RWPE2 (cell line): Measurements from ENCODE around the gene CHPF2.

ENCODE experiments used
- ATAC-seq: fragments of 200-7000 bp; cut with Tn5 transposase; 3 replicates; pipeline ENCODE4 v1.9.1; 2021; ENCODE audit warnings: low read depth
- DNase-seq: peaks from one replicate; pipeline ENCODE4 v3.0.0-alpha.2; 2020; ENCODE audit warnings: low spot score
- H3K27ac ChIP-seq: fragments of 450-650 bp; 2 replicates; pipeline ENCODE4 v1.5.1; 2017; ENCODE audit warnings: mild to moderate bottlenecking; ENCODE audit not compliant: poor library complexity, severe bottlenecking
- H3K27me3 ChIP-seq: fragments of 250-450 bp; sonication (Bioruptor Pico); 2 replicates; pipeline ENCODE4 v1.5.1; 2021; ENCODE audit warnings: mild to moderate bottlenecking, moderate library complexity; ENCODE audit not compliant: insufficient read depth, poor library complexity, severe bottlenecking
- H3K36me3 ChIP-seq: fragments of 250-450 bp; sonication (Bioruptor Pico); 2 replicates; pipeline ENCODE4 v1.5.1; 2020; ENCODE audit warnings: low read depth, mild to moderate bottlenecking, moderate library complexity
- H3K4me1 ChIP-seq: fragments of 250-450 bp; sonication (Bioruptor Pico); 2 replicates; pipeline ENCODE4 v1.5.1; 2021; ENCODE audit warnings: mild to moderate bottlenecking, moderate library complexity; ENCODE audit not compliant: insufficient read depth, poor library complexity, severe bottlenecking
- H3K4me3 ChIP-seq: fragments of 250-450 bp; sonication (Bioruptor Pico); 2 replicates; pipeline ENCODE4 v1.5.1; 2021; ENCODE audit warnings: mild to moderate bottlenecking, moderate library complexity; ENCODE audit not compliant: severe bottlenecking
- H3K9me3 ChIP-seq: fragments of 250-450 bp; sonication (Bioruptor Pico); 2 replicates; pipeline ENCODE4 v1.5.1; 2021; ENCODE audit warnings: mild to moderate bottlenecking, moderate library complexity; ENCODE audit not compliant: severe bottlenecking
- TF ChIP-seq, protein P1 (sequence below): fragments of 450-650 bp; IDR thresholded peaks from one replicate; pipeline ENCODE4 v1.5.1; 2017; ENCODE audit warnings: mild to moderate bottlenecking, moderate library complexity; ENCODE audit not compliant: poor library complexity, severe bottlenecking

The CHPF2 gene

DNA sequence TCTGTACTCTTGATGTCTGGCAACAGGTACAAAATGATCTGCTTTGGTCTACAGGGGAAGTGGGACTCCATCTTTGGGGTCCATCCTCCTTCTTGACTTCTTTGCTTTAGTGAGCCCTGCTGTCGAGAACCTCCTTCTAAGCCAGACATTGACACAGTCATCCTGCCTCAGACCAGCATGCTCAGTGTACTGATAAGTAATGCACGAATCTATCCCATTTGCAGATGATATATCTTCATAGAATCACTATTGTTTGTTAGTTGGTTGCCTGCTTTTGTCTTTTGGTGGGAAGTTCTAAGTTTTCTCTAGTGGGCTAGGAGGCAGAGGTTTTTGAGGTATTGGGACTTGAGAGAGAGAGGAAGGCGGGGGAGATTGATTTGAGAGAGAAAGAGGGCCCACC lies 30.9 kb upstream of the CHPF2 start:
- ATAC-seq (no peak), DNase-seq (no peak)
- TF ChIP-seq, protein P1, sequence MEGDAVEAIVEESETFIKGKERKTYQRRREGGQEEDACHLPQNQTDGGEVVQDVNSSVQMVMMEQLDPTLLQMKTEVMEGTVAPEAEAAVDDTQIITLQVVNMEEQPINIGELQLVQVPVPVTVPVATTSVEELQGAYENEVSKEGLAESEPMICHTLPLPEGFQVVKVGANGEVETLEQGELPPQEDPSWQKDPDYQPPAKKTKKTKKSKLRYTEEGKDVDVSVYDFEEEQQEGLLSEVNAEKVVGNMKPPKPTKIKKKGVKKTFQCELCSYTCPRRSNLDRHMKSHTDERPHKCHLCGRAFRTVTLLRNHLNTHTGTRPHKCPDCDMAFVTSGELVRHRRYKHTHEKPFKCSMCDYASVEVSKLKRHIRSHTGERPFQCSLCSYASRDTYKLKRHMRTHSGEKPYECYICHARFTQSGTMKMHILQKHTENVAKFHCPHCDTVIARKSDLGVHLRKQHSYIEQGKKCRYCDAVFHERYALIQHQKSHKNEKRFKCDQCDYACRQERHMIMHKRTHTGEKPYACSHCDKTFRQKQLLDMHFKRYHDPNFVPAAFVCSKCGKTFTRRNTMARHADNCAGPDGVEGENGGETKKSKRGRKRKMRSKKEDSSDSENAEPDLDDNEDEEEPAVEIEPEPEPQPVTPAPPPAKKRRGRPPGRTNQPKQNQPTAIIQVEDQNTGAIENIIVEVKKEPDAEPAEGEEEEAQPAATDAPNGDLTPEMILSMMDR, result no peak
- no peaks in the 10 kb centered on the region for H3K4me1 ChIP-seq
- peaks cover 50% of the 10 kb centered on the region for H3K27me3 ChIP-seq
- H3K36me3 ChIP-seq, result no peaks in the 10 kb centered on the region
- H3K4me3 ChIP-seq, result no peak overlapping the region
- H3K27ac ChIP-seq, result no peak overlapping the region
- no peaks in the 10 kb centered on the region for H3K9me3 ChIP-seq

- H3K4me1 ChIP-seq, result no peaks in the 10 kb centered on the region
- H3K4me3 ChIP-seq, result no peak overlapping the region
- no peak overlapping the region for H3K27ac ChIP-seq
- TF ChIP-seq, protein P1, result no peak
- no peaks in the 10 kb centered on the region for H3K36me3 ChIP-seq
- no peaks in the 10 kb centered on the region for H3K9me3 ChIP-seq
- ATAC-seq (no peak), DNase-seq (no peak)
- peaks cover 50% of the 10 kb centered on the region for H3K27me3 ChIP-seq
These were observed 30.5 kb upstream of the CHPF2 start for GRCh38 chr7:151201751-151202150.

GRCh38 chr7:151202836-151203235 lies 29.4 kb upstream of the CHPF2 start:
- DNase-seq (no peak), ATAC-seq (no peak)
- Histone ChIP-seq H3K27me3 (peaks cover 45% of the 10 kb centered on the region), H3K36me3 (no peaks in the 10 kb centered on the region), H3K27ac (no peak overlapping the region), H3K9me3 (no peaks in the 10 kb centered on the region), H3K4me3 (no peak overlapping the region), H3K4me1 (no peaks in the 10 kb centered on the region)
- TF ChIP-seq, protein P1, result no peak

GRCh38 chr7:151204383-151205032 lies 27.8 kb upstream of the CHPF2 start:
- H3K27me3 ChIP-seq, result peaks cover 40% of the 10 kb centered on the region
- no peak overlapping the region for H3K27ac ChIP-seq
- H3K4me1 ChIP-seq, result no peaks in the 10 kb centered on the region
- H3K36me3 ChIP-seq, result no peaks in the 10 kb centered on the region
- TF ChIP-seq, protein P1, result no peak
- H3K9me3 ChIP-seq, result no peaks in the 10 kb centered on the region
- peak; percentile 28; the same call in 2 of the 3 replicates for ATAC-seq
- DNase-seq, result no peak
- H3K4me3 ChIP-seq, result no peak overlapping the region

GRCh38 chr7:151205730-151206129 lies 26.6 kb upstream of the CHPF2 start:
- ATAC-seq (no peak), DNase-seq (no peak)
- H3K4me3 ChIP-seq, result no peak overlapping the region
- no peaks in the 10 kb centered on the region for H3K36me3 ChIP-seq
- TF ChIP-seq, protein P1, result no peak
- no peak overlapping the region for H3K27ac ChIP-seq
- no peaks in the 10 kb centered on the region for H3K9me3 ChIP-seq
- H3K4me1 ChIP-seq, result no peaks in the 10 kb centered on the region
- peaks cover 40% of the 10 kb centered on the region for H3K27me3 ChIP-seq
